ENCODE results near the gene PPM1J. TPM values are rescaled to one million over a fixed set of nuclear protein-coding genes. Genes with fewer than 3 reads are reported as not detected.

Gene PPM1J
- total RNA-seq, 4 donors from 2014 or later: 11.9 to 16.5 (median 13.9) TPM

- TF ChIP-seq POLR2A (IDR thresholded peaks at IDR 0.05) (no peak), CTCF (IDR thresholded peaks at IDR 0.05) (no peak)
- DNase-seq (ENCODE audit: low spot score in 2 of 2): no peak
- no peak overlapping the region for H3K4me3 ChIP-seq (ENCODE audit: low read depth, poor library complexity, severe bottlenecking)
- intact Hi-C loops (cut with DNase I; ENCODE audit: low total_unique reads): loop anchor here (10.0 kb wide), 1 partner anchor 199 kb away; the partner anchor contains the start of gene WNT2B
- 73 to 79% methylated on average over 8 of the region's 8 CpGs for WGBS, 2 donors
Measured at GRCh38 chr1:112703706-112704105, 11.4 kb downstream of the PPM1J start.

DNA sequence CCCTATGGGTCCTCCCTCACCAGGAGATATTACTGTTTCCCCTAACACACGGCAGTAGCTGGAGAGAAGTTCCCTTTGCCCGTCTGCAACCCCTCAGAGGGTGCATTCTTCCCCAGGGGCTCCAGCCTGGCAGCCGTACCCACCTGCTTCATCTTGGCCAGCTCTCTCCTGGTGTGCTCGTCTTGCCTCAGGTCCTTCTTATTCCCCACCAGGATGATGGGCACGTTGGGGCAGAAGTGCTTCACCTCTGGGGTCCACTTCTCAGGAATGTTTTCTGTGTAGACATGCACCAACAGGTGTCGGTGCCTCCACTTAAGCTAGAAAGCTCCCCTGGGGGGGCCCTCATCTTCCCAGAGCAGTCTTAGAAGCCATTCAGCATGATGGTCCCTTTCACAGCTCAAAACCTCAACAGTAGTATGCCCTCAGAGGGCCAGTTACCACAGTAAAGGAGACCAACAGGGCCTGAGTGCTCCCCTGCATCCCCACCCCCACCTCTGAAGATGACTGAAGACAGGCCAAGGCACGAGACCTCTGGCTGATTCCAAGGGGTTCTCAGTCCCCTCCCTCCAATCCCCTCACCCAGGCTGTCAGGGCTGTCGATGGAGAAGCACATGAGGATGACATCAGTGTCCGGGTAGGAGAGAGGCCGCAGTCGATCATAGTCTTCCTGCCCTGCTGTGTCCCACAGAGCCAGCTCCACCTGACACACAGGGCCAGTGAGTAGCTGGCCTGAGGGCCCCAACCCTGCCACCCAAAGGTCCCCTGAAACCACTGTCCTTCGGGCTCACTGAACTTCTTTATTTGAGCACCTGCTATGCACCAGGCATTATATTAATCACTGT, 12.5 kb downstream of the PPM1J start:
- no peak for TF ChIP-seq CTCF (IDR thresholded peaks at IDR 0.05)
- no peak for TF ChIP-seq POLR2A (IDR thresholded peaks at IDR 0.05)

DNA sequence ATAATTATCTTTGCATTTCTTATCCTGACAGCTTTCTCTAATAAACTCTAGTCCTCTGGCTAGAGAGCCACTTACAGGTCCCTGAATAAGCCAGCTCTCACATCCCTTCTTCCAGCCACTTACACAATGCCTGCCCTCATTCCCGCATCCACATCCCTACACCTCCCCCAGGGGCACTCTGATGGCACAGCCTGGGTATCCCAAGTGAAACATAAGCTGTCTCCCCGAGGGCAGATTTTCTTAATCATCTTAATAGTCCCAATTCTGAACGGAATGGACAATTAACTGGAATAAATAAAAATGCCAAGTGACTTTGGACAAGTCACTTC, 13.1 kb downstream of the PPM1J start:
- intact Hi-C loops (cut with DNase I; ENCODE audit: low total_unique reads): loop anchor here (10.0 kb wide), 1 partner anchor 197 kb away; the partner anchor contains the start of gene WNT2B
- TF ChIP-seq CTCF (IDR thresholded peaks at IDR 0.05) (no peak), POLR2A (IDR thresholded peaks at IDR 0.05) (no peak)
- H3K4me3 ChIP-seq (ENCODE audit: low read depth, poor library complexity, severe bottlenecking): no peak overlapping the region
- 47 to 57% methylated on average over 3 of the region's 3 CpGs for WGBS, 2 donors
- DNase-seq (ENCODE audit: low spot score in 2 of 2): no peak

More for the DNA sequence above, 12.5 kb downstream of the PPM1J start:
- no peak for DNase-seq (ENCODE audit: low spot score in 2 of 2)
- WGBS, 2 donors: 63 to 68% methylated on average over 12 of the region's 12 CpGs
- no peak overlapping the region for H3K4me3 ChIP-seq (ENCODE audit: low read depth, poor library complexity, severe bottlenecking)
- intact Hi-C loops (cut with DNase I; ENCODE audit: low total_unique reads): loop anchor here (10.0 kb wide), 1 partner anchor 198 kb away; the partner anchor contains the start of gene WNT2B

DNA sequence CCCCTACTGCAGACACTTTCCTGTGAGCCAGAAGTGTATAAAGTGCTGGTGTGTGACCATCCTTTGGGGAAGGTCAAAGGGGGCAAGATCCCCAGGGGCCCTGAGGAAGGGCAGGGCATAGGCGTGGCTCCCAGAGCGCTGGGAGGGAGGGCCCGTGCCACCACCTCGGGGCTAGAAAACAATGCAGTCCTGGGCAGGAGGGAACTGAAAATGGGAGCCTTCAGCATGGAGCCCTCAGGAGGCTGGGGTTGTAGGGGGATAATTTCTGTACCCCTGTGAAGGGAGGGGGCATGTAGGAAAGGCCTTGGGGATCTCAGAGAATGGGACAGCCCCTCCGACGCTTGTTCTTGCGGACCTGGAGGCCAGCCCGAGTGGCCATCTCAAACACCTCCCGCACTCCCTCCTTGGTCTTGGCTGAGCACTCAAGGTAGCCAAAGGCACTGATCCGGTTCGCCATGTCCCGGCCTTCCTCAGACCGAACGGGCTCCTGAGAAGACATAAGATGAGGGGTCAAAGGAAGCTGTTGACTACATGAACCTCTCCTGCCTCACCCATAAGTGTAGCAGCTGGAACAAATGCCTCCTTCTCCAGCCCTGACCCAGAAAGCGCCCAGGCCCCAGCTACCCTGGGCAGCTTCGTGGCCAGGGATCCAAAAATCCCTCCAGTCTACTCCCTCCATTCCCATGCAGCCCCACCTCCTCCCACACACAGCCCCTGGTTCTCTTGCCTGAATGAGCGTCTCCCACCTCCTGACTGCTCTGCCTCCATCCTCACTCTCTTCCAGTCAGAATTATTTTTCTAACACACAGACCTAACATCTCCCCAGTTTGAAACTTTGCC, 13.7 kb downstream of the PPM1J start:
- TF ChIP-seq CTCF (IDR thresholded peaks at IDR 0.05) (no peak), POLR2A (IDR thresholded peaks at IDR 0.05) (no peak)
- WGBS, 2 donors: 60 to 66% methylated on average over 17 of the region's 17 CpGs
- no peak overlapping the region for H3K4me3 ChIP-seq (ENCODE audit: low read depth, poor library complexity, severe bottlenecking)
- DNase-seq (ENCODE audit: low spot score in 2 of 2): no peak
- intact Hi-C loops (cut with DNase I; ENCODE audit: low total_unique reads): loop anchor here (10.0 kb wide), 1 partner anchor 197 kb away; the partner anchor contains the start of gene WNT2B

DNA sequence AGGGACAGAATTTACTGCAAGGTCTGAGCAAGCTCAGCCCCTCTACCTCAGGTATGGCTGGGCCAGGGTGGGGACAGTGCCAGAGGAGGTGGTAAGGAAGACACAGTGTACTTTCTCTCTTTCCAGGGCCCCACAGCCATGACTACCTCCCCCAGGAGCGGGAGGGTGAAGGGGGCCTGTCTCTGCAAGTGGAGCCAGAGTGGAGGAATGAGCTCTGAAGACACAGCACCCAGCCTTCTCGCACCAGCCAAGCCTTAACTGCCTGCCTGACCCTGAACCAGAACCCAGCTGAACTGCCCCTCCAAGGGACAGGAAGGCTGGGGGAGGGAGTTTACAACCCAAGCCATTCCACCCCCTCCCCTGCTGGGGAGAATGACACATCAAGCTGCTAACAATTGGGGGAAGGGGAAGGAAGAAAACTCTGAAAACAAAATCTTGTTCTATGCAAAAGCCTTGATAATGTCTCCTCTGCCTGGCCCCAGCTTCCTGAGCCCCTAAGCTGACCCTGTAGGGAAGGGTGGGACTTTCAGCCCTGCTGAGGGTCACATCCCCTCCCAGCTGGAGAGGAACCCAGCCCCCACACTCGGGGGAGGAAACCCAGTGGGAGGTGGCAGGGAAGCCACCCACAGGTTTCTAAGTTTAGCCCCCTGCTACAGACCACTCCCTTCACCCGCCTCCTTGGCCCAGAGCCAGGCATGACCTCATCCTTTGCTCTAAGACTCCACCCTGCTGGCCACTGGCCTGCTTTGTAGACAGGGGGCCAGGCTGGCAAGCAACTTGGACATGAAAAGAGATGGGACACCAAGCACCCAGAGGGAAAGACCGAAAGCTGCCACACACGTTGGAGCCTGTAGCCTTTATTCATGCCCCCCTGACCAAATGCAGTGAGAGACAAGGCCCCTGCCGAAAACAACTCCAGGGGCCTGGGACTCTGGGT, 14.6 kb downstream of the PPM1J start:
- no peak overlapping the region for H3K4me3 ChIP-seq (ENCODE audit: low read depth, poor library complexity, severe bottlenecking)
- intact Hi-C loops (cut with DNase I; ENCODE audit: low total_unique reads): loop anchor here (10.0 kb wide), 1 partner anchor 196 kb away; the partner anchor contains the start of gene WNT2B
- 12 to 18% methylated on average over 7 of the region's 7 CpGs for WGBS, 2 donors
- DNase-seq (ENCODE audit: low spot score in 2 of 2): peak; percentile 93 to 99
- TF ChIP-seq CTCF (IDR thresholded peaks at IDR 0.05): no peak
- no peak for TF ChIP-seq POLR2A (IDR thresholded peaks at IDR 0.05)

Data from lower leg skin (tissue), 4 donors.